NCI-H1694 (cell line): Measurements from ENCODE around the gene P3H2.

Experiments
- DNase-seq: peaks from one replicate; lab custom pipeline; 2025; lab: John Stamatoyannopoulos, UW

Gene P3H2

GRCh38 chr3:189945935-189946709, 174.6 kb downstream of the P3H2 start:
- no peak for DNase-seq

DNA sequence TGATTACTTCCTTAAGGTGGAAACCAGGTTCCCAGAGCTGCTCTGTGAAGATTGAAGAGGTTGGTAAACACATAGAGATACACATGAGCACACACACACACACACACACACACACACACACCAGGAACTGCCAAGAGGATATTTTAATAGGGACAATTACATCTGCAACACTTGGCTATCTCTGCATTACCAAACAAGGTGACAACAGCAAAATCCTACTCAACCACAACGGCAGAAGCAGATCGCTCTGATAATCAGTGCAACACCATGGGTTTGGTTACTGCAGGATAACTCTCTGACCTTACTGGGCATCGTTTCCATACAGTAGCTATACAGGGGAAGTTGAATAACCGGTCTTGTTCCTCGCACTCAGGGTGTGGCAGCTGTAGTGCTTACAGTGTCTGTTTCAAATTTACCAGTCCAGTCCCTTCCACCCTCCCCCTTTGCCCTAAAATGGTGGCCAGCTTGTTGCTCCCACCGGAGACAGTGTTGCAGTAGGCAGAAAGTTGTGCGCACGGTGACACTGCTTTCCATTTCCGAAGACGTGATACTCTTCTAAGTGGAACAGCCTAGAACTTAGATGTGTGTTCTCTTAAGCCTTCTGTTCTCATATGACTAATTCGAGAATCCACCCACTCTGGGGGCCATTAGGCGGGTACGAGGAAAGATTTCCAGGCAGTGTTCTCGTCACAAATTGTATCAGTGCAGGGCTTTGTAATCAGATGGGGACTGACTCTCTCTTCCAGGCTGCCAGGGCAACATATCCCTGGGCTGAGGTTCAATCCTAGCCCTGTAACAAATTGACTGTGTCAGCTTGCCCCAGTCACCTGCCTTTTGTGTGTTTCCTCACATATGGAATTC, 176.2 kb downstream of the P3H2 start:
- no peak for DNase-seq

GRCh38 chr3:189942948-189943347, 177.7 kb downstream of the P3H2 start:
- DNase-seq: no peak

GRCh38 chr3:189941679-189942078, 179.0 kb downstream of the P3H2 start:
- DNase-seq: no peak

- no peak for DNase-seq
These were observed 179.6 kb downstream of the P3H2 start for GRCh38 chr3:189941125-189941524.

DNA sequence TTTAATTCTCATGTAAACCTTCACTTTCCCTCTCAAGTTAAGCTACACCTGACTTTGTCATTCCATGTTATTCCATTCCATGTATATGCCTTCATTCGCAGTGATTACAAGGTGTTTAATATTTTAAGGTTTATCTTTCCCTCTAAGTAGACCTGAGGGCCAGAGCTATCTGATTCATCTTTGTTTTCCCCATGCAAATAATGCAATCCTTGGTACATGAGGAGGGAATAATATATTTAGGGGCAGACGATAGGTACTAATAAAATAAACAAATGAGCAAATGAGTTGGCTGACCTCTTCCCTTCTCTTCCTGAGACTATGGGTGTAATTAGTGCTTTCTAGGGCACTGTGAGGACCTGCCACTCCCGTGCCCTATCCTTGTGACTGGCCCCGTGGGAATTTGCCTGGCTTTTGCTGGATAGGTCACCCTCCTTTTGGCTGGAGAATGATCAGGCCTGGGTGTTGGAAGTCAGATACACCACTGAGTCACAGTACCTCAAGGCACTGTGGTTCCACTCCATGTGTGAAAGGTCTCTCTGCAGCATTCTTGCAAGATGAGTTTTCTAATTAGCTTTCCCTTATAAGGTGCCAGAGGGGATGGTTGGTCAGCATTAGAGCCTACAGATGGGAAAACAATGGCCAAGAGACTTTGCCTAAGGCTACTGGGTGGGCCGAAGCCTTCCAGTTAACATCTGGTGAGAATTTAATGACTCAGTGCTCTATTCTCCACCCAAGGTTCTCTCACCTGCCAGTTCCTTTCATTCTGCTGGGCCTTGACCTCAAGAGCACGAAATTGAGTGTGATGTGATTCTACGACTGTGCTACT, 183.2 kb downstream of the P3H2 start:
- DNase-seq: no peak

DNA sequence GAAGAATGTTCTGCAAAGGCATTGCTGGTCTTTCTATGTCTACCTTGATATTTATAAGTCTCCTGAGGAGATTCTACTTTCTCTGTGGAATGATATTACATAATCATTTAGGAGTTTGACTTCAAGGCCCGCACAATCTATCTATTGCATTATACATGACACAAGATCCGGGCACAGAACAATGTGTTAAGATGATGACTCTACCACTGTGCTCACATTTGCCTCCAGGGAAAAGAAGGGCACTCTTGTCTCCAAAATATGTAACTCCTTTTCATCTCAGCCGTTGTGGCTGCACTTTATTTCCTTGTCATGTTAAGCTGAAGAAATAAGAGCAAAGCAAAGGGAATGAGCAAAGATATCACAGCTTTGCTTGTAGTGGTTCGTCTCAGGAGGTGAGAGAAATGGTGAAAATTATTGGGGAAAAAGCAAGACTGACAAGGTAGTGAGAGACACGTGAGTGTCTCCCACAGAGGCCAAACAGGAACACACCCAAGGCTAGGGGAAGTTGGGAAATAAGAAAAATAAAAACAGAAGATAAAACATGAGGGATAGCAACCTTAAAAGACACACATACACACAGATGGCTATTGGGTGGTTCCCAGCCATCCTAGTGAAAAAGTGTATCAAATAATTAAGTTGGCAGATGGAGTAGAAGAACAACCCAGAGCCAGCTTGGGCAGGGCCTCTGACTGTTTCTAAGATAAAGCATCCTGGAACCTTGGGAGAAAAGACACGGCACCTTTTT, 184.3 kb downstream of the P3H2 start:
- no peak for DNase-seq

DNA sequence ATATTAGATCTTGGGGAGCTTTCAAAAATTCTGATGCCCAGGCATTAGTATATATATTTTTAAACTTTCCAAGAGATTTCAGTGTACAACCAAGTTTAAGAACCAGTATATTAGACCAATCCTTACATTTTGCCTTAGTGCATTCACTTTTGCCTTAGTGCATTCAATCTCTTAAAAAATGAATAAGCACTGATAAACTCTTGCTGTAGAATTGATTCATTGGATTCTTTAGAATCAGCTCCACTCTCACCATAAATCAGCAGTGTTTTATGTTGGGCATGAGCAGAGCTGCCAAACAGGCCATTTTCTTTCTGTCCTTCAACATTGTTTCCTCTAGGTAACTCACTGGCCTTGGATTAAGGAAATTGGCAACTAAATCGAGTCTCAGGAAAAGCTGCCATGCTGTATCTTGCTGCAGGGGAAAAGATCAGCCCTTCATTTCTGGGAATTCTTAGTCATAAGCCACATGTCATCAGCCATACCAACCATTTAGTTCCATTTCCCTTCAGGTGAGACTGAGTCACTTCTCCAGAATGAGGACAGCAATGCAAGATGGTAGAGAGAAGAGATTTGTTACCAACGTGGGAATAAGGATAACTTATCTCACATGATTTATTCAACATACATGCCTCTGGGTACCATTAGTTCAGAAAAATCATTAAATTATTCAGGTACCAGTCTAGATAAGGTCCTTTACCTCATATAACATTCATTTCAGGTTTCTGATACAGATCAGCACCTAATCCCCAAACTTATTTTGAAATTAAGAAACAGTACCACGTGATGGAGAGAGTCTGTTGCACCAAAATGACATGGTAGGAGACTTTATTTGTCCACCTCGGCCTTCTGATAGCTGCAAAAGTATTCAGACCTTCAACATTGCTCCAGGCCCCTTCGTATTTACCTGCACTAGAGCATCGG, 192.5 kb downstream of the P3H2 start:
- no peak for DNase-seq

DNA sequence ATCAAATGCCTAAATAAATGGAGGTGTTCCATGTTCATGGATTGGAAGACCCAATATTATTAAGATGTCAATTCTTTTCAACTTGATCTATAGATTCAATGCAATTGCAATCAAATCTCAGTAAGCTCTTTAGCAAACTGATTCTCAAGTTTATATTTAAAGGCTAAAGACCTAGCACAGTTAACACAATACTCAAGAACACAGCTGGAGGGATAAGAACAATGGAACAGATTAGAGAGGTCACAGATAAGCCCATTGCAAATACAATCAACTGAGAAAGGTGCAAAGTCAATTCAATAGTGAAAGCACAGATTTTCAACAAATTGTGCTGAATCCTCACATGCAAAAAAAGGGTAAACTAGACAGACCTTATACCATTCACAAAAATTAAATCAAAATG, 198.9 kb downstream of the P3H2 start:
- no peak for DNase-seq

- no peak for DNase-seq
These were observed 205.9 kb downstream of the P3H2 start for GRCh38 chr3:189914799-189915198.

DNA sequence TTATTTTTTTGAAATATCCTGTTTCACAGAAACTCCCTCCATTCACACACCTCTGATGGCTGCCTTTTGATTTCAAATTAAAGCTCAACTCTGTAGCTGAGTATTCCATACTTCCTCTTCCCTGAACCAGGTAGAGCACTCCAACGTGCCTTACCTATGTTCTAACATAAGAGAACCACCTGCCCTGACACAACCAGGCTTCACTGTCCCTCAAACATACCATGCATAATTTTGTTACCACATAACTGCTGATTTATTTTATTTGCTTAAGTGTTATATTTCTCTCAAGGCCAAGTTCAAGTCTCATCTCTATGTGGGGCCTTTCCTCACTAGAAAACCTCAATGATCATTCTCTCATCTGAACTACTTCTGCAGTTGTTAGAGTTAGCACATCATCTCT, 209.7 kb downstream of the P3H2 start:
- no peak for DNase-seq

GRCh38 chr3:189909573-189909972, 211.1 kb downstream of the P3H2 start:
- DNase-seq: no peak

DNA sequence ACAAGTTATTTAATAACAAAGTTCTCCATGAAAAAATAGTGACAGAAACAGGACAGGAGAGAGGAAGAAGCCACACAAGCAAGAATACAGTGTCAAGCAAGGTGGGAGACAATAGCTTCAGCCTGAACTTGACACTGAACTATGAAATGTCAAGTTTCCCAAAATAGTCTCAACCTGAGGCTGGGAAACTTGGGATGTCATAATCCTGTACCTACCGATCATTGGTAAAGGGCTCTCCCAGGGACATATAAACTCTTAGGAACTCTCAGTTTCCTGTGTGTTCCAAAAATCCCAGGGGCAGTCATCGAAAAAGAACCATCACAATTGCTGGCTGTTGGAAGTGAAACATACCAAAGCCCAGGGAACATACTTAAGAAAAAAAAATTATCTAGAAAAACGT, 211.6 kb downstream of the P3H2 start:
- DNase-seq: no peak

GRCh38 chr3:189908646-189909045, 212.1 kb downstream of the P3H2 start:
- DNase-seq: no peak

- DNase-seq: no peak
These were observed 212.9 kb downstream of the P3H2 start for GRCh38 chr3:189907803-189908202.
